ENCODE measurements around the gene KIAA1217. TPM values are rescaled to one million over a fixed set of nuclear protein-coding genes. Genes with fewer than 3 reads are reported as not detected.

The KIAA1217 gene
- total and polyA plus RNA-seq, 2 of the 4 experiments (the other 2 are of a cell fraction): 3.4 to 4.4 TPM

DNA sequence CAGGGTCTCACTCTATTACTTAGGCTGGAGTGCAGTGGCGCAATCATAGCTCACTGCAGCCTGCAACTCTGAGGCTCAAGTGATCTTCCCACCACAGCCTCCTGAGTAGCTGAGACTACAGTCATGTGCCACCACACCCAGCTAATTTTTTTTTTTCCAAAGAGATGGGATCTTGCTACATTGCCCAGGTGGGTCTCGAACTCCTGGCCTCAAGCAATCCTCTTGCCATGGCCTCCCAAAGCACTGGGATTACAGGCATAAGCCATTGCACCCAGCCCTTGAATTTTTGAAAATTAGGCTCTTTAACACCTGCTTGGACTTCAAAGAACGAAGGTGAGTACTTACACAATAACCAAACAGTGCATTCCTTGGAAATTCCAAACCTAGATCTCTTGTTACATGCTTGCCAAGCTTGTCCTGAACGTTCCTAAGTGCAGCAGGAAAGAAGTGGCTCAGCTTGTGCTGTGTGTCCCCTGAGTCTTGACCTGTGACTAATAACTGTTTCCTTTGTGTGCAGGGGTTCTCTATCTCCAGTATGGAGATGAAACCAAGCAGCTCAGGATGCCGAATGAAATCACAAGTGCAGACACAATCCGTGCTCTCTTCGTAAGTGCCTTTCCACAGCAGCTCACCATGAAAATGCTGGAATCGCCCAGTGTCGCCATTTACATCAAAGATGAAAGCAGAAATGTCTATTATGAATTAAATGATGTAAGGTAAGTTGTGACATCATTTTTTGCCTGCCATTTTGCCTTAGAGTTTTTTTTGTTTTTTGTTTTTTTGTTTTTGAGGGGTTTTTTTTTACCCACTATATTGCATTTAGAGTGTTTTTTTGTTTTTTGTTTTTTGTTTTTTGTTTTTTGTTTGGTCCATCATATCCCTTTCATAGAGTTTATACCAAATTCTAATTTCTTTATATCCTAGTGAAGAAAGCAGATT, 223.8 kb downstream of the KIAA1217 start:
- no peak overlapping the region for H4K91ac ChIP-seq (ENCODE audit: insufficient read depth, low read depth, low read length)
- H3K36me3 ChIP-seq (ENCODE audit: control insufficient read depth, insufficient read depth, low read length): no peaks in the 10 kb centered on the region
- WGBS, 2 experiments (ENCODE audit: extremely low coverage in 2 of 2, insufficient read length in 1 of 2): 75% methylated on average over 4 of the region's 9 CpGs; no CpG with 5 or more reads in 1 of the 2 experiments
- no peak overlapping the region for H2BK15ac ChIP-seq (ENCODE audit: low read depth, low read length)
- no peak overlapping the region for H3K23ac ChIP-seq (ENCODE audit: low read depth, low read length)
- peak overlapping the region; percentile 23; the same call in 1 of the 2 replicates for H3K18ac ChIP-seq (ENCODE audit: low read depth, low read length)
- H3K9ac ChIP-seq (ENCODE audit: low read depth, low read length): no peak overlapping the region
- H4K5ac ChIP-seq (ENCODE audit: low read depth, low read length): no peak overlapping the region
- H3K79me1 ChIP-seq (ENCODE audit: low read depth in 1 of 2, low read length in 2 of 2): no peaks in the 10 kb centered on the region
- H2BK120ac ChIP-seq (ENCODE audit: low read depth, low read length): no peak overlapping the region
- H3K56ac ChIP-seq (ENCODE audit: extremely low read depth, insufficient read depth, low read length): no peak overlapping the region
- H2AFZ ChIP-seq (replicated peaks; ENCODE audit: low read length, poor library complexity): no peak overlapping the region
- intact Hi-C loops (cut with micrococcal nuclease) (no loop called here), dilution Hi-C loops (cut with HindIII; ENCODE audit: low sequenced_read_pairs, unreplicated experiment) (no loop called here), in situ Hi-C loops (cut with MboI; ENCODE audit: low sequenced_read_pairs) (no loop called here)
- ChIA-PET CTCF (interaction anchor here (0.9 kb wide), 1 partner anchor 14 kb away, joined by 3 read pairs; no protein-coding TSS in a partner anchor), POLR2A (ENCODE audit: unreplicated experiment) (no interaction called here)
- no peaks in the 10 kb centered on the region for H3K27me3 ChIP-seq (ENCODE audit: control insufficient read depth, insufficient read depth, low read length)
- no peaks in the 10 kb centered on the region for H4K20me1 ChIP-seq (ENCODE audit: insufficient read depth, low read length)
- H3K4me2 ChIP-seq (ENCODE audit: low read depth, low read length): no peak overlapping the region
- no TSS peak for BruUV-seq (replicated peaks)
- peaks cover 5% of the 10 kb centered on the region for H3K9me1 ChIP-seq (ENCODE audit: insufficient read depth, low read length)
- TF ChIP-seq CHD1 (IDR thresholded peaks at IDR 0.05; ENCODE audit: low read depth, low read length): no peak
- TF ChIP-seq MXI1 (IDR thresholded peaks at IDR 0.05; ENCODE audit: borderline replicate concordance, low read depth, low read length): no peak
- no peak for TF ChIP-seq CEBPB (IDR thresholded peaks at IDR 0.05; ENCODE audit: low read depth, low read length)
- no peak for TF ChIP-seq FOS (IDR thresholded peaks at IDR 0.05; ENCODE audit: low read depth, low read length)
- no peak for TF ChIP-seq MAZ (IDR thresholded peaks at IDR 0.05; ENCODE audit: borderline replicate concordance, low read depth, low read length)
- no peak for TF ChIP-seq BHLHE40 (IDR thresholded peaks at IDR 0.05; ENCODE audit: low read depth, low read length)
- no peak for TF ChIP-seq POLR2A (IDR thresholded peaks at IDR 0.05; ENCODE audit: low read depth, low read length)
- ATAC-seq (ENCODE audit: low read depth): no peak
- no peak overlapping the region for H2AK9ac ChIP-seq (replicated peaks; ENCODE audit: low read depth, low read length, poor library complexity)
- H2BK20ac ChIP-seq (ENCODE audit: low read depth, low read length): no peak overlapping the region
- H3K4ac ChIP-seq (ENCODE audit: low read depth, low read length): no peak overlapping the region
- H3K9me3 ChIP-seq (ENCODE audit: control insufficient read depth, insufficient read depth, low read length): no peaks in the 10 kb centered on the region
- no peak overlapping the region for H3K27ac ChIP-seq (ENCODE audit: insufficient read depth, low read length)
- no peak overlapping the region for H4K8ac ChIP-seq (ENCODE audit: low read depth in 2 of 2, low read length in 2 of 2)
- H3K14ac ChIP-seq (replicated peaks; ENCODE audit: low read depth, low read length): no peak overlapping the region
- DNase-seq: peak; percentile 24
- peaks cover 3% of the 10 kb centered on the region; the same call in 1 of the 2 replicates for H3K4me1 ChIP-seq (ENCODE audit: control insufficient read depth, insufficient read depth, low read length)
- H3K4me3 ChIP-seq (ENCODE audit: insufficient read depth, low read depth, low read length): no peak overlapping the region
- 0 out of 2 replicates have a peak overlapping the region, but pooled peaks have one; percentile 0 for H2AK5ac ChIP-seq (ENCODE audit: low read depth, low read length)
- H2BK5ac ChIP-seq (ENCODE audit: low read depth, low read length, poor library complexity, severe bottlenecking): no peak overlapping the region
